HG02798 (cell line): Measurements from ENCODE around the gene F7.

Experiments
- ATAC-seq: cut with Tn5 transposase; IDR thresholded peaks from one replicate; pipeline ENCODE4 v1.9.1; 2021; ENCODE audit warnings: mild to moderate bottlenecking; ENCODE audit not compliant: unreplicated experiment, poor library complexity

Gene F7

GRCh38 chr13:113114511-113115362 lies 9.1 kb downstream of the F7 start:
- ATAC-seq: no peak

GRCh38 chr13:113115363-113116205 lies 10.0 kb downstream of the F7 start:
- ATAC-seq: no peak

DNA sequence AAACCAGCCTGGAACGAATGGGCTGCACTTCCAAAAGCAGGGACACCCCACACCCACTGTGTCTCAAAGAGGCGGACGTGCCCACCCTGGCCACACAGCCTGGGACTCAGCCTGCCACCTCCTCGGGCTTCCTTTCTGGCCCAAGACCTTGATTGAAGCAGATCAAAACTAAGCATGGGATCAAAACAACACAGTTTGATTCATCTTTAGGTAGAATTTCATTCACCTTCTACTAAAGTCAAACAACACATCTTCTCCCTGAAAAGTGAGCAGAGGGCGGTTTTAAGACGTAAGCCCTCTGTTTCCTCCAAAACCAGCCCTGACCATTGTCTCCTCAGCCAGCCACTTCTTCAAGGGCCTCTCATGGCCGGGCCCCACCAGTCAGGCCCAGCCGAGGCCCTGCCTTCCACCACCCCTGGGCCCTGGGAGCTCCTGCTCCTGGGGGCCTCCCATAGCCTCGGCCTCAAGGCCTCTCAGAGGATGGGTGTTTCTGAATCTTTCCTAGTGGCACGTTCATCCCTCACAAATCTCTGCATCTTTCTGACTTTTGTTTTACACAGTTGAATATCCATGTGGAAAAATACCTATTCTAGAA lies 10.7 kb downstream of the F7 start:
- ATAC-seq: no peak

GRCh38 chr13:113116871-113117271 lies 11.3 kb downstream of the F7 start:
- no peak for ATAC-seq

DNA sequence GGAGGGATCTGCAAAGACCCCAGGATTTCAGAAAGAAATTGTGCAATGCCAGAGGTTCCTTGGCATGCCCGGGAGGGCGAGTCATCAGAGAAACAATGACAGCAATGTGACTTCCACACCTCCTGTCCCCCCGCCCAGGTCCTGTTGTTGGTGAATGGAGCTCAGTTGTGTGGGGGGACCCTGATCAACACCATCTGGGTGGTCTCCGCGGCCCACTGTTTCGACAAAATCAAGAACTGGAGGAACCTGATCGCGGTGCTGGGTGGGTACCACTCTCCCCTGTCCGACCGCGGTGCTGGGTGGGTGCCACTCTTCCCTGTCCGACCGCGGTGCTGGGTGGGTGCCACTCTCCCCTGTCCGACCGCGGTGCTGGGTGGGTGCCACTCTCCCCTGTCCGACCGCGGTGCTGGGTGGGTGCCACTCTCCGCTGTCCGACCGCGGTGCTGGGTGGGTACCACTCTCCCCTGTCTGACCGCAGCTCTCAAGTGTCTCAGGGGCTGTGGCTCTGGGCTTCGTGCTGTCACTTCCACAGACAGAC lies 11.8 kb downstream of the F7 start:
- ATAC-seq: no peak

DNA sequence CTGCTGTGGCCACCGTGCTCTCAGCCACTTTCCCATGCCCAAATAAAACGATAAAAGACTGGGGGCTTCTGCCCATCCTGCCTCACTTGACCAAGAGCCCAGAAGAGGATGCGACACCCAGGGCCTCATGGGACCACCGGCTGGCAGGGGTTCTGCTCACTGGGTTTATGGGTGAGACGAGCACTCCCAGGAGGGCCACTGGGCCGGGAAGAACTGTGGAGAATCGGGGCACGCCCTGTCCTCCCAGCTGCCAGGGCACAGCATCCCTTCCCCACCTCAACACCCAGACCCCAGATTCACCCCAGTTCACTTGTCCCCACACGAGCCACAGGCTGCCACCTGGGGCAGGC lies 12.3 kb downstream of the F7 start:
- ATAC-seq: no peak

GRCh38 chr13:113118261-113119021 lies 12.8 kb downstream of the F7 start:
- no peak for ATAC-seq

DNA sequence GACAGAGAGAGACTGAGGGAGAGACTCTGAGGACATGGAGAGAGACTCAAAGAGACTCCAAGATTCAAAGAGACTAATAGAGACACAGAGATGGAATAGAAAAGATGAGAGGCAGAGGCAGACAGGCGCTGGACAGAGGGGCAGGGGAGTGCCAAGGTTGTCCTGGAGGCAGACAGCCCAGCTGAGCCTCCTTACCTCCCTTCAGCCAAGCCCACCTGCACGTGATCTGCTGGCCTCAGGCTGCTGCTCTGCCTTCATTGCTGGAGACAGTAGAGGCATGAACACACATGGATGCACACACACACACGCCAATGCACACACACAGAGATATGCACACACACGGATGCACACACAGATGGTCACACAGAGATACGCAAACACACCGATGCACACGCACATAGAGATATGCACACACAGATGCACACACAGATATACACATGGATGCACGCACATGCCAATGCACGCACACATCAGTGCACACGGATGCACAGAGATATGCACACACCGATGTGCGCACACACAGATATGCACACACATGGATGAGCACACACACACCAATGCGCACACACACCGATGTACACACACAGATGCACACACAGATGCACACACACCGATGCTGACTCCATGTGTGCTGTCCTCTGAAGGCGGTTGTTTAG lies 13.7 kb downstream of the F7 start:
- no peak for ATAC-seq

GRCh38 chr13:113119822-113120189 lies 14.2 kb downstream of the F7 start:
- ATAC-seq: no peak

- ATAC-seq: no peak
These were observed 14.9 kb downstream of the F7 start for GRCh38 chr13:113120300-113121182.

DNA sequence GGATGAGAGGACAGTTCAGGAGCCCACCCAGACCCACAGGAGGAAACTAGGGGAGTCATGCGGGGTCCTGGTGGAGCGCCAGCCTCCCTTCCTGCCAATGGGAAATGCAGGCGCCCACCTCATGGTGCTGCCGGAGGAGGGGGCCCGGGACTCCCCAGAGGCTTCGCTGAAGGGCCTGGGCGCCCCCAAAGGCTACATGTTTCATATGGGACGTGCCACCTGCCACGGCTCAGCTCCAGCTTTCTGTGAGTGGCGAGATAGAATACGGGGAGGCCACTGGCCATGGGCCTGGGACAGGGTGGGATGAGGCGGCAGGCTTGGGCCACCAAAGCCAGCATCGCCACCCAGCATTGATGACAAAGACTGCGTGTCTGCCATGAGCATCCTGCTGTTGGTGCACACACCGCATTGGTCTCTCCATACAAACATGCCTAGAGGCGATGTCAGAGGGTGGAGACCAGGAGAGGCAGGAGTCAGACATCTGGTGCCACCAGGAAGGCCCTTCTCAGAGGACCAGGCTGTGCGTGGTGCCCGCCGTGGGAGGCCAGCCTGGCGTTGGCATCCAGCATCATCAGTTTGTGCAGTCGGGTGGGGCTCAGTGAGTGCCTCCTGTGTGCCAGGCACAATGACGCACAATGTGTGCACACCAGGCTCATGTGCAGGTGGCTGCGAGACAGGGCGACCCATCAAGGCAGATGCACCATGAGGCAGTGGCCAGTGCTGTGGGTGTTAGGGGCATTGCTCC lies 15.8 kb downstream of the F7 start:
- no peak for ATAC-seq

GRCh38 chr13:113121928-113122471 lies 16.4 kb downstream of the F7 start:
- ATAC-seq: no peak

GRCh38 chr13:113122550-113123225 lies 17.1 kb downstream of the F7 start, which contains the start of gene F10:
Gene F10 (plus strand): TSS chr13:113122799. CDS start chr13:113122856, 57 bp downstream.
- ATAC-seq: no peak

- no peak for ATAC-seq
These were observed 17.9 kb downstream of the F7 start for GRCh38 chr13:113123226-113124201.

DNA sequence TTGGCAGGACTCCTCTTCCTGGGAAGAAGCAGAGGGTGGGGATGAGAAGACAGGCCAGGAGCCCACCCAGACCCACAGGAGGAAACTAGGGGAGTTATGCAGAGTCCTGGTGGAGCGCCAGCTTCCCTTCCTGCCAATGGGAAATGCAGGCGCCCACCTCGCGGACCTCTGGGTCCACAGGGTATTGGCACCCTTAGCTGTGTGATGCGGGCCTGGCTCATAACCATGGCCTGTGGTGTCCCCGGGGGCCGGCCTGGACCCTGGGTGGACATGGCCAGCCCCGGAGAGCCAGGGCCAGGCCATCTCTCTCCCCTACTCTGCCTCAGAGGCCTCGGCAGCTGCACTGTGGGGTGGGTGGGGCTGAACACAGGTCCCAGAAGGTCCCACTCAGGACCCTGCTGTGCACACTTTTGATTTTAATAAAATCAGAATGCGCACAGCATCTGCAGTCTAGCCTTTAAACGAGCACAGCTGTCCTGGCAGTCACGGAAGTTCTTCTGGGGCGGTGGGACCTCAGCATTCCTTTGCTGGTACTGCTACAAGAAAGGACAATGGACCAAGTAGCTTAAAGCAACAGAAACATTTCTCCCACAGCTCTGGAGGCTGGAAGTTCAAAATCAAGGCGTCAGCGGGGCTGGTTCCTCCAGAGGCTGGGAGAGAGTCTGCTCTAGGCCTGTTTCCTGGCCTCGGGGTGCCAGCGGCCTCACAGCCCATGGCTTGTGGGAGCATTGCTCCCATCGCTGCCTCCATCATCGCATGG lies 18.8 kb downstream of the F7 start:
- ATAC-seq: no peak
